Endodermal cell (in vitro differentiated cells): Measurements from ENCODE around the gene CSN1S1. TPM values are rescaled to one million over a fixed set of nuclear protein-coding genes. Genes with fewer than 3 reads are reported as not detected.

ENCODE experiments used
- DNase-seq: peaks from one replicate; pipeline ENCODE4 v3.0.0-alpha.2; 2017
- H3K27ac ChIP-seq: 2 replicates; pipeline ENCODE4 v1.5.1; 2013; ENCODE audit warnings: mild to moderate bottlenecking, low read depth, low read length, moderate library complexity
- H3K27me3 ChIP-seq: 2 replicates; pipeline ENCODE4 v1.6.1; 2013; ENCODE audit warnings: mild to moderate bottlenecking, low read length, moderate library complexity; ENCODE audit not compliant: insufficient read depth, control insufficient read depth, poor library complexity, severe bottlenecking
- H3K36me3 ChIP-seq: 2 replicates; pipeline ENCODE4 v1.7.0; 2013; ENCODE audit warnings: mild to moderate bottlenecking, low read length, moderate library complexity; ENCODE audit not compliant: control insufficient read depth, insufficient read depth
- H3K4me1 ChIP-seq: one replicate; pipeline ENCODE4 v1.7.0; 2013; ENCODE audit warnings: low read length; ENCODE audit not compliant: control insufficient read depth, insufficient read depth
- H3K4me3 ChIP-seq: 2 replicates; pipeline ENCODE4 v1.5.1; 2013; ENCODE audit warnings: mild to moderate bottlenecking, low read length, moderate library complexity
- H3K9ac ChIP-seq: 2 replicates; pipeline ENCODE4 v1.6.1; 2013; ENCODE audit warnings: mild to moderate bottlenecking, low read length, moderate library complexity; ENCODE audit not compliant: poor library complexity, severe bottlenecking; ENCODE audit errors: extremely low read depth
- H3K9me3 ChIP-seq: 2 replicates; pipeline ENCODE4 v1.6.1; 2013; ENCODE audit warnings: mild to moderate bottlenecking, low read length, moderate library complexity; ENCODE audit not compliant: control insufficient read depth
- H3K27ac Mint-ChIP-seq: 2 replicates; pipeline ENCODE4 v1.8.0; 2020; ENCODE audit warnings: mixed read lengths
- H3K27me3 Mint-ChIP-seq: 2 replicates; pipeline ENCODE4 v1.8.0; 2021; ENCODE audit warnings: mild to moderate bottlenecking, mixed read lengths; ENCODE audit not compliant: insufficient read depth
- H3K36me3 Mint-ChIP-seq: 2 replicates; pipeline ENCODE4 v1.8.0; 2020; ENCODE audit warnings: low read depth, mixed read lengths
- H3K4me1 Mint-ChIP-seq: 2 replicates; pipeline ENCODE4 v1.8.0; 2020; ENCODE audit warnings: mixed read lengths
- H3K4me3 Mint-ChIP-seq: 2 replicates; pipeline ENCODE4 v1.8.0; 2020; ENCODE audit warnings: mild to moderate bottlenecking, moderate library complexity, mixed read lengths
- H3K9me3 Mint-ChIP-seq: 2 replicates; pipeline ENCODE4 v1.8.0; 2020; ENCODE audit warnings: mild to moderate bottlenecking, mixed read lengths
- WGBS, 2 experiments: methylation state at CpG; one replicate each; pipeline versions ENCODE4 v1.1.5 to v1.1.7; 2013; ENCODE audit warnings: missing lambda C conversion rate in 2 of 2, mixed read lengths in 1 of 2; ENCODE audit not compliant: insufficient coverage in 1 of 2, insufficient read length in 1 of 2; 5-methylcytosine and 5-hydroxymethylcytosine counted together
- total RNA-seq, 2 donors: library from RNA; stranded (reverse); fragmentation: NEBNext Ultra II Directional in 1 of 2; extraction: Animal tissue kit (Norgen Biotek cat#: 25700) in 1 of 2; gene quantifications; 2 replicates in 1 of 2; 3 replicates in 1 of 2; pipeline ENCODE4 v1.2.1, GENCODE V29; 2021
- TF ChIP-seq, protein P1 (sequence below): fragments of 200-600 bp; sonication (generic); conservative IDR thresholded peaks from 2 replicates; pipeline ENCODE4 v1.5.0; 2021; ENCODE audit warnings: antibody characterized with exemption, mild to moderate bottlenecking

CSN1S1 gene
- total RNA-seq, 2 donors from 2014 or later = not detected

- Histone ChIP-seq H3K4me3 (no peak within 1 kb of the TSS), H3K4me1 (no peaks in the 10 kb centered on the region), H3K27ac (no peak within 1 kb of the TSS), H3K9ac (no peak within 1 kb of the TSS), H3K27me3 (no peaks in the 10 kb centered on the region), H3K36me3 (no peaks in the 10 kb centered on the region), H3K9me3 (no peaks in the 10 kb centered on the region)
- Mint-ChIP-seq H3K4me1 (peaks cover 14% of the 10 kb centered on the region), H3K27ac (no peak within 1 kb of the TSS), H3K27me3 (no peaks in the 10 kb centered on the region), H3K9me3 (no peaks in the 10 kb centered on the region), H3K4me3 (no peak within 1 kb of the TSS), H3K36me3 (no peaks in the 10 kb centered on the region)
- TF ChIP-seq, protein P1, sequence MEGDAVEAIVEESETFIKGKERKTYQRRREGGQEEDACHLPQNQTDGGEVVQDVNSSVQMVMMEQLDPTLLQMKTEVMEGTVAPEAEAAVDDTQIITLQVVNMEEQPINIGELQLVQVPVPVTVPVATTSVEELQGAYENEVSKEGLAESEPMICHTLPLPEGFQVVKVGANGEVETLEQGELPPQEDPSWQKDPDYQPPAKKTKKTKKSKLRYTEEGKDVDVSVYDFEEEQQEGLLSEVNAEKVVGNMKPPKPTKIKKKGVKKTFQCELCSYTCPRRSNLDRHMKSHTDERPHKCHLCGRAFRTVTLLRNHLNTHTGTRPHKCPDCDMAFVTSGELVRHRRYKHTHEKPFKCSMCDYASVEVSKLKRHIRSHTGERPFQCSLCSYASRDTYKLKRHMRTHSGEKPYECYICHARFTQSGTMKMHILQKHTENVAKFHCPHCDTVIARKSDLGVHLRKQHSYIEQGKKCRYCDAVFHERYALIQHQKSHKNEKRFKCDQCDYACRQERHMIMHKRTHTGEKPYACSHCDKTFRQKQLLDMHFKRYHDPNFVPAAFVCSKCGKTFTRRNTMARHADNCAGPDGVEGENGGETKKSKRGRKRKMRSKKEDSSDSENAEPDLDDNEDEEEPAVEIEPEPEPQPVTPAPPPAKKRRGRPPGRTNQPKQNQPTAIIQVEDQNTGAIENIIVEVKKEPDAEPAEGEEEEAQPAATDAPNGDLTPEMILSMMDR = no peak
- WGBS, 2 experiments = 94 to 100% methylated on average over 1 to 3 of the region's 3 CpGs
- DNase-seq = no peak
Measured at GRCh38 chr4:69995526-69996016, 64.7 kb downstream of the CSN1S1 start, which contains the start of gene STATH. Gene STATH, plus strand, starts transcription at chr4:69995966. Its CDS starts 2,472 bp downstream, at chr4:69998438.

Other genes starting within 250 kb of the CSN1S1 start
- not detected for gene SULT1B1, start 170.4 kb upstream of the CSN1S1 start, total RNA-seq
- not detected for gene SULT1E1, start 70.9 kb upstream of the CSN1S1 start, total RNA-seq
- not detected for gene CSN2, start 34.7 kb downstream of the CSN1S1 start, total RNA-seq
- not detected for gene STATH, start 64.9 kb downstream of the CSN1S1 start, total RNA-seq
- gene HTN3, start 97.4 kb downstream of the CSN1S1 start, total RNA-seq = not detected
- gene HTN1, start 119.4 kb downstream of the CSN1S1 start, total RNA-seq = not detected
- gene PRR27, start 223.2 kb downstream of the CSN1S1 start, total RNA-seq = not detected